Measurements from ENCODE around the gene MANEA.
"Not testable (repeated sequence)": the region's sequence is repeated elsewhere in the genome, so short reads cannot be mapped to it uniquely, and the experiment has no call there.

The MANEA gene

DNA sequence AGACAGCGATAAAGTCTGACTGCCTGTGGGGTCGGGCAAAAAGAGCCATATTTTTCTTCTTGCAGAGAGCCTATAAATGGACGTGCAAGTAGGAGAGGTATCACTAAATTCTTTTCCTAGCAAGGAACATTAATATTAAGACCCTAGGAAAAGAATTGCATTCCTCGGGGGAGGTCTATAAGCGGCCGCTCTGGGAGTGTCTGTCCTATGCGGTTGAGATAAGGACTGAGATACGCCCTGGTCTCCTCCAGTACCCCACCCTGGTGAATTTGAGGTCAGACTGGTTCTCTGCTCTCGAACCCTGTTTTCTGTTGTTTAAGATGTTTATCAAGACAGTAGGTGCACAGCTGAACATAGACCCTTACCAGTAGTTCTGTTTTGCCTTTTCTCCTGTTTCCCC lies 6.9 kb downstream of the MANEA start:
- not testable (repeated sequence) for FAIRE-seq; DNase-seq (ENCODE audit: low spot score)

DNA sequence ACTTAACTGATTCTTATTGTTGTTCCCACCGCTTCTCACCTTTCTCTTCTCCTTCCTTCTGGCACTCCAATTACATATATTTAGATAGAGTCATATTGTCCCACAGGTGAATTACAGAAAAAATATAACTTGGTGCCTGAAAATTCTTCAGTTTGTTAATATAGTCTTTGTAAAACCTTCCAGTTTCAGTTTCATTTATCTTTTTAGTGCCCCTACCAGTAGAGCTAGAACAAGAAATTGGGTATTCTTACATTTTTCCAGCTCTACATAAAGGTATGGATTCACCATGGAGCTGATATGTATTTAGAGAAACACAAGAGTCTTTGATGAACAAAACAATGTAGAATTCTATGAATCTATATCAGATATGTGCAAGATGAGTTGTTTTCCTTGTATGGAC lies 10.7 kb downstream of the MANEA start:
- DNase-seq (ENCODE audit: low spot score) = no peak
- FAIRE-seq = no peak

DNA sequence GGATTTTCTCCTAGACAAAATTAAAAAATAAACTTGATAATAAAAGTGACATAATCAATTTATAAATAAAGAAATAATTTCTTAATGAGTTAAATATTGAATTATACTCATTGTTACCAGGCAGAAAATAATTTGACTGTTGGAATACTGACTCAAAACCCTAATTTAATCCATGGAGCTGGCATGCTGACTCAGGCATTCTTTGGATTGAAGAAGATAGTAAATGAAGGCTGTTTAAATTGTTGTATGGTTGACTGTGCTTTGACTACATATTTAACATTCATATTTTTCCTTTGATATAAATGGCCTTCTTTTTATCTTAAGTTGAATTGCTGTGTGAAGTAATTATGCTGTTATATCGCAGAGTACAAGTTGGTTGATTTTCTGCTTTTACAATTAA lies 11.7 kb downstream of the MANEA start:
- FAIRE-seq (no peak), DNase-seq (ENCODE audit: low spot score) (no peak)

DNA sequence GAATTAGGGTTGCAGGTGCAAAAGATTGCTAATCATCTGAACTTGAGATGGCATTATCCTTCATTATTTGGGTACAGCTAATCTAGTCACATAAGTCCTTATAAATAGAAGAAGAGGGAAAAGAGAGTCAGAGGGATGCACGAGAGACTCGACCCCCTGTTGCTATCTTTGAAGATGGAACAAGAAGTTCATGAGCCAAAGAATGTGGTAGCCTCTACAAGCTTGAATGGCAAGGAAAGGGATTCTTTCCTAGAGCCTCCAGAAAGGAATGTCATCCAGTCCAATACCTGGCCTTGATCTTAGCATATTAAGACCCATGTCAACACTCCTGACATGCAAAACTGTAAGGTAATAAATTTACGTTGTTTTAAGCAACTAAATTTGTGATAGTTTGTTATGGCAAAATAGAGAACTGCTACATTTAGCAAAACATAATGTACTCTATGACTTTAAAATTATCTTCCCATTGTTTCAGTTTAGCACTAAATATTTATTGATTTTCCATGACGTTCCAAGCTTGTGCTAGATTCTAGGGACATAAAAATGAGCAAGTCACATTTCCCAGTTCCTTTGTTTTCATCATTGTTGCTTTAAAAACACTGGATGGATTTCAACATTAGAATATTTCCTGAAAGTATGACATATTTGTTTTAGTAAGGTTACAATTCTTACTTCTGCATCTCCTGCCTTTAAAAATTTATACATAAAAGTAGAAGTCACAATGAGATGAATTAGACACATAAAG lies 12.7 kb downstream of the MANEA start:
- FAIRE-seq = no peak
- DNase-seq (ENCODE audit: low spot score) = no peak

DNA sequence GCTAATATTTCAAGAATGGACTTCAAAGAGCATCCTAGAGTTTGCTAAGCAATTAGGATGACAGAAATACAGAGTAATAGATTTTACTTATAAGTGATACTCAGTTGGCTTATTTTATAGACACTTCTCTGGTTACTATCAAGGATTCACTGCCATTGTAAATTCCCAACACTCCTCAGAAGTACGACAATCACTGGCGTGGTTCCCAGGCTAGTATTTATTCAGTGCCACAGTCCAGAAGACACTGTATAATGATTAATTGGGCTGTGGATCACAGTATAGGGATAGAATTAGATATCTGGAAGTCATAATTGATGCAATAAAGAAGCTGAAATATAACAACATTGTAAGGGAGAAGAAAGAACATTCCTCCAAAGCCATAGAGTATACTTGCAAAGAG lies 15.7 kb downstream of the MANEA start:
- FAIRE-seq (peak; percentile 81), DNase-seq (ENCODE audit: low spot score) (peak; percentile 22)

DNA sequence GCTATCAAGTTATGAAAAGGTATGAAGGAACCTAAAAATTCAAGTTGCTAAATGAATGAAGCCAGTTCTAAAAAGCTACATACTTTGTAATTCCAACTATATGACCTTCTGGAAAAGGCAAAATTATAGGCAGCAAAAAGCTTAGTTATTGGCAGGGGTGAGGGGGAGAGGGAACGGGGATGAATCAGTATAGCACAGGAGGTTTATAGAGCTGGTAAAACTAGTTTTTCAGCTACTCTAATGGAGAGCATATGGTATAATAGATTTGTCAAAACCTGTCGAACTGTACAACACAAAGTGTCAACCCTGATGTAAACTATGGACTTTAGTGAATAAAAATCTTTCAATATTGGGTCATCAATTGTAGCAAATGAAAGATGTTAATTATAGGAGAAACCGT lies 18.7 kb downstream of the MANEA start:
- FAIRE-seq (no peak), DNase-seq (ENCODE audit: low spot score) (no peak)

DNA sequence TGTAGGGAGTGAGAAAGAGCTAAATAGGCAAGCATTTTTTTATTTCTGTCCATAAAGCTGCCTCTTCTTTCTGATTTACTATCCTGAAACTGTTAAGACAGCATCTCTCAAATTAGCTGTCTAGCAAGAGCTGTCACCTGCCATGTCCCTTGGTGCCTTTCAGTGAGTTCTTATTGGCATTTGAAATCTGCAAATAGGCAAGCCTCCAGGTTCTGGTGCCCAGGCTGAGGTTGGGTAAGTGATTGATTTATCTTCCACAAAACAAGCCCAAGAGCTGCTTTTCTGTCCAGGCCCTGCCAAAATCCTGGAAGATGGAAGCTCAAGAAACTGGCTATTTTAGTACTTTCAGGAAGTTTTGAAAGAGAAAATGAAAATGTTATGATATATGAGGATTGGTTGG lies 22.4 kb downstream of the MANEA start:
- FAIRE-seq = no peak
- DNase-seq (ENCODE audit: low spot score) = no peak

DNA sequence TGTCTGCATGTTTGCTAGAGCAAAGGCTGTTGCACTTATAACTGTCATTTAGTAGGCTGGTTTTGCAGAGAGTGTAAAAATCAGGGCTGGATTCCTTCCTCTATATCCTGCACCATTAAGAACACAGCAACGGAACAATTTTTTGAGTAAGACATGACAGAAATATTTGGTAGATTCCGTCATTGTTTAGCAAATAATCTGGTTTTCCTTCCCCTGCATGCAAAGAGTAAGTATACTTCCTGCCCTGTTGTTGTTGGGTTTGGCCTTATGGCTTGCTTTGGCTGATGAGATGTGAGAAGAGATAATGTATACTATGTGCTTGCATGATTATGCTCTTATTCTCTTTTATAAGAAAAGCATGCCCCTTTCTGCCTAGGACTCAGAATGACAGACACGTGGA lies 23.8 kb downstream of the MANEA start:
- FAIRE-seq = no peak

DNA sequence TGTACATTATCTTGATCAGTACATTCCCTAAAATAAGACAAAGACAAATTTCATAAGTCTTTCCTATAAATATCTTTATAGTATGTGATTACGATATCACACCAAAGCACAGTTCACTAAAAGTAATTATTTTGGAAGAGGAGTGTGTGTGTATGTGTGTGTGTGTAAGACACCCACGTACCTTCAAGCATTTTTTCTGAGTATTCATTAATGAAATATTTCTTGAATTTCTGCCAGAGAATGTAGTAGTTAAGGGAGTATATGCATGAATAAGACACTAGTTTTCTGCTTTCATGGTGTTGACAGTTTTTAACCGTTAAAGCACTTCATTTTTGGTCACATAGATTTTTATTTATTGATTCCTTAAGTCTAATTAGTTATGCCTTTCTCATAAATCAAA lies 36.8 kb downstream of the MANEA start:
- DNase-seq (ENCODE audit: low spot score) = no peak
- no peak for FAIRE-seq

More for the DNA sequence above, 23.8 kb downstream of the MANEA start:
- no peak for DNase-seq (ENCODE audit: low spot score)

DNA sequence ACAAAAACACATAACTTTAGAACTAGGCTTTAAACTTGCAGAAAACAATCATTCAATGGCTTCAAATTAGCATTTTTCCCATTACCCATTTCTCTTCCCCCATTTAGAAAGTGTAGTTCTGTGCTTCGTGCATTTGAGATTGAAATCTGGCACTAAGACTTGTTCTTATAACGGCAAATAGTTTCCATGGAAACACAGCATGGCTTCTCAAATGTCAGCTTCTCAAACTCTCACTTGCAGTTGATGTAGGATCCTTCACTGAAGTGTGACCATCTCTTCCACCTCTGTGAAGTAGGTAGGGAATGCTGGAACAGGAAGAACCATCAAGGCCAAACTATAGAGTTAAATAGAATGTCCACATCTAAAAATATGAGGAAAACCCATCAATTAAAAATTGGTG lies 52.2 kb downstream of the MANEA start:
- DNase-seq (ENCODE audit: low spot score) (no peak), FAIRE-seq (no peak)

DNA sequence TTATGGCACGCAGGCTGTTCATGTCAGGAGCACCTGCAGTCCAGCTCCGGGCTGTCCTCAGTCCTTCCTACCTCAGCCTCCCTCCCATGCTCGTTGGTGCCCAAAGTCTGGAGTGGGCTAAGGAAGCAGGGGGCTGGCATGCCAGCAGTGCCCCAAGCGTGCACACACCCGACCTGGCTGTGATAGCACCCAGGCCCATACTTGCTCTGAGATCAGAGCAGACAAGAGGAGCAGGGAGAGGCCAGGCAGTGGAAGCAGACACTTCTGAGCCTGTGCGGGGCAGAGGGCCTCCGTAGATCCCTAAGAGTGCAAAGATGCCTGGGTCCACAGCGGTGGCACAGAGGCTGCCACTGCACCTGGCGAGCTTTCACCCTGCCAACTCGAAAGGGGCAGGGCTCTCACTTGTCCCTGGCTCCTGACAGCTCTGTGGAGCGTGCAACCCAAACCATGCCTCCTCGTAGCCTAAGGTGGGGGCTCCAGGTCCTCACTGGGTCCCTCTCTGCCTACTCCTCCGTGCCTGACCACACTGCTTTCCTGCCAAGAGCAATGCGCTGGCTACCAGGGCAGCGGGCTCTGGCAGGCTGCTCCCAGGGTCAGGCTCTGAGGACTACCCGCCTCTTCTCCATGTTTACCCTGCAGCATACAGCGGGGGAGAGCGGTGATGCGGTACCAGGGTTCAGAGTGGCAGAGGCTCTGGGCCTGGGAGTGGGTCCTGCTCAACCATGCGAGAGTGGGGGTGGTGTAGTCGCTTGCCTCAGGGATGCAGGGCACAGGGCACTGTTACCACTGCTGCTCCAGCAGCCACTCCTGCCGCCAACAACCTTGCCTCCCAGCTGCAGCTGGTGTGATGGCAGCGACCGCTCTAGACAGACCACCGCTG lies 59.5 kb downstream of the MANEA start:
- no peak for DNase-seq (ENCODE audit: low spot score)
- FAIRE-seq = no peak

DNA sequence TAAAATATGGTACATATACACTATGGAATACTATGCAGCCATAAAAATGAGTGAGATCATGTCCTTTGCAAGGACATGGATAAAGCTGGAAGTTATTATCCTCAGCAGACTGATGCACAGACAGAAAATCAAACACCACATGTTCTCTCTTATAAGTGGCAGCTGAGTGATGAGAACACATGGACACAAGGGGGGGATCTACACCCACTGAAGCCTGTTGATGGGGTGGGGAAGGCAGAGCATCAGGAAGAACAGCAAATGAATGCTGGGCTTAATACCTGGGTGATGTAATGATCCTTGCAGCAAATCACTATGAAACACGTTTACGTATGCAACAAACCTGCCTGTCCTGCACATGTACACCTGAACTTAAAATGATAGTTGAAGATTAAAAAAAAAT lies 71.3 kb downstream of the MANEA start:
- no peak for DNase-seq (ENCODE audit: low spot score)
- FAIRE-seq = no peak

DNA sequence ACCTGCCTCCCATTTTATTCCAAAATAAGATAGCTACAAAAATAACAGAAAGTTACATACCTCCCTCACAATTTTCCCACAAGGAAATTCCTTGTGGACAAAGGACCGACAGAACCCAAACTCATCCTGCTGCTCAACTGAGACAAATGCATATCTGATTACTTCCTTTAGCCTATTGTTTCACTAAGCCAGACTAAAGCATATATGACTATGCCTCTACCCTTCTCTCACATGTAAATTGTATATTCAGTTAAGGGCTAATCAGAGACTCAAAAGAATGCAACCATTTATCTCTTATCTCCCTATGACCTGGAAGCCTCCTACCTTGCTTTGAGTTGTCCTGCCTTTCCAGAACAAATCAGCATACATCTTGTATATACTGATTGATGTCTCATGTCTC lies 72.1 kb downstream of the MANEA start:
- no peak for DNase-seq (ENCODE audit: low spot score)
- FAIRE-seq = no peak

DNA sequence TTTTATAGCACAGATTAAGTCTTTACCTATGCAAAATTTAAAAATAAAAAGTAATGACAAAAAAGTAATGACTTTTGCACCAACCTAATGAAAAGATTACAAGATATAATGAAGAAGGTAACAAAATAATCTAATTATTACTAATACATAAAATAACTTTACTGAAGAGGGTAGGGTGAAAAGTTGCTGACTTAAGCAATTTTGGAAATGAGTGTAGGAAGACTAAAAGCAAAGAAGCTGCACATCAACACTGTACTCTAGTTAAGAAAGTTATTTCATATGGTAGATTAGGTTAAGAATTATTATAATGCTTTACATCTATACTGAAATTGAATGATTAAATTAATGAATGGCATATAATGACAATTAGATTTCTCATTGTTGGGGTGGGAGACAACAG lies 76.8 kb downstream of the MANEA start:
- no peak for FAIRE-seq

DNA sequence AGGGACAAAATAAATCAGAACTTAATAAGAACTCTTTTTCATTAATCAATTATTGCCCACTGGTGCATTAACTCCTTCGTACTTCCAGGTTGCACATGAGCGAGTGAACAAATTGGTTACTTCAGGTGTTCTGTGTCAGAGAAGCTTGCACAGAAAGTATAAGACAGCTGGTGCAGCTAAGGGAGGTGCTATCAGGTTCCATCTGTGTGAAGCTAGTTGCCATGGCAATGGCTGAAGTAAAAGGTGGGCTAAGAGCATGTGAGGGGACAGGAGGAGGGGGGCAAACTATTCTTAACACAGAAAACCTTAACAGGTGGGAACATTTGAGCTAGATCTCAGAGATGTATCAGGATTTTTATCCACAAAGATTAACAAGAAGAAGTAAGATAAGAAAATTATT lies 81.6 kb downstream of the MANEA start:
- DNase-seq (ENCODE audit: low spot score) (no peak), FAIRE-seq (no peak)

More for the DNA sequence above, 76.8 kb downstream of the MANEA start:
- DNase-seq (ENCODE audit: low spot score) = no peak

Measured in RCC 7860 (cell line).